Right lobe of liver (tissue), 4 donors: ENCODE measurements around the gene NATD1.

Experiments
- CTCF ChIP-seq, 4 donors: fragments of 200-600 bp in 3 of 4; fragments of 450-650 bp in 1 of 4; IDR thresholded peaks; one replicate each; pipeline versions ENCODE4 v1.5.1 to v1.8.0; 2016 to 2022; ENCODE audit warnings: antibody characterized with exemption in 4 of 4, mild to moderate bottlenecking in 2 of 4
- POLR2A ChIP-seq: fragments of 450-650 bp; IDR thresholded peaks from one replicate; pipeline ENCODE4 v1.6.1; 2017; ENCODE audit warnings: antibody characterized with exemption, mild to moderate bottlenecking
- donor health status: DM: no; HTN: no; CAD: no.
- donor health status: DM: no; HTN: no; CAD: no.
- donor health status: DM: no; HTN: yes; CAD: no.

GRCh38 chr17:21194226-21194625 is 59.0 kb downstream of the NATD1 start:
- TF ChIP-seq CTCF (IDR thresholded peaks at IDR 0.05), result no peak
- no peak for TF ChIP-seq POLR2A
